OCI-LY7 (cell line): ENCODE data around the gene FRAS1. TPM values are rescaled to one million over a fixed set of nuclear protein-coding genes. Genes with fewer than 3 reads are reported as not detected.

Experiments used
- BruUV-seq: library from RNA; stranded (reverse); fragments of 400-500 nt; replicated peaks from 2 replicates; lab custom pipeline; 2021; lab: Mats Ljungman, UMichigan
- CTCF ChIA-PET: fragments of 300-600 bp; sonication (Branson Sonifier 250); formaldehyde crosslinking; loops from one replicate; lab custom pipeline; 2022; ENCODE audit warnings: antibody characterized with exemption; ENCODE audit not compliant: unreplicated experiment; lab: Charles Lee
- POLR2A ChIA-PET: fragments of 300-600 bp; sonication (Branson Sonifier 250); formaldehyde crosslinking; loops from one replicate; lab custom pipeline; 2022; ENCODE audit warnings: antibody characterized with exemption; lab: Charles Lee
- DNase-seq: peaks from one replicate; pipeline ENCODE4 v3.0.0-alpha.2; 2015; ENCODE audit warnings: low spot score
- H2AFZ ChIP-seq: fragments of 200-600 bp; sonication (generic), shearing (Covaris generic); 2 replicates; pipeline ENCODE4 v1.6.1; 2014; ENCODE audit warnings: mild to moderate bottlenecking, antibody characterized with exemption, low read length, moderate library complexity
- H3K27ac ChIP-seq: fragments of 200-600 bp; sonication (generic); 2 replicates; pipeline ENCODE4 v1.5.1; 2014; ENCODE audit warnings: mixed run types, low read depth, mild to moderate bottlenecking, moderate library complexity, low read length, inconsistent platforms; ENCODE audit not compliant: poor library complexity, severe bottlenecking
- H3K36me3 ChIP-seq: fragments of 200-600 bp; sonication (generic); 2 replicates; pipeline ENCODE4 v1.6.1; 2014; ENCODE audit warnings: mild to moderate bottlenecking, antibody characterized with exemption, low read length, moderate library complexity, mixed read lengths; ENCODE audit not compliant: insufficient read depth
- H3K4me1 ChIP-seq: fragments of 200-600 bp; sonication (generic); 2 replicates; pipeline ENCODE4 v1.5.1; 2014; ENCODE audit warnings: mild to moderate bottlenecking, low read length; ENCODE audit not compliant: insufficient read depth, poor library complexity, severe bottlenecking
- H3K4me2 ChIP-seq: fragments of 200-600 bp; sonication (generic); 2 replicates; pipeline ENCODE4 v1.6.1; 2014; ENCODE audit warnings: mild to moderate bottlenecking, low read length
- H3K4me3 ChIP-seq: fragments of 200-600 bp; sonication (generic); 2 replicates; pipeline ENCODE4 v1.5.1; 2014; ENCODE audit warnings: mild to moderate bottlenecking, low read depth, low read length; ENCODE audit not compliant: poor library complexity, severe bottlenecking
- H3K79me2 ChIP-seq: fragments of 200-600 bp; sonication (generic); 2 replicates; pipeline ENCODE4 v1.6.1; 2016; ENCODE audit warnings: low read depth, mild to moderate bottlenecking, low read length, moderate library complexity, mixed read lengths; ENCODE audit not compliant: insufficient read depth
- H3K9me2 ChIP-seq: fragments of 200-600 bp; sonication (generic); 2 replicates; pipeline ENCODE4 v1.6.1; 2016; ENCODE audit warnings: mild to moderate bottlenecking, low read length, mixed read lengths; ENCODE audit not compliant: insufficient read depth
- H3K9me3 ChIP-seq: fragments of 200-600 bp; sonication (generic); 2 replicates; pipeline ENCODE4 v1.6.1; 2014; ENCODE audit warnings: mild to moderate bottlenecking, mixed run types, low read length, mixed read lengths
- H4K20me1 ChIP-seq: fragments of 200-600 bp; sonication (generic); 2 replicates; pipeline ENCODE4 v1.6.1; 2014; ENCODE audit warnings: mild to moderate bottlenecking, antibody characterized with exemption, low read length, moderate library complexity, mixed read lengths; ENCODE audit not compliant: insufficient read depth
- CTCF ChIP-seq: fragments of 200-600 bp; sonication (generic); conservative IDR thresholded peaks from 2 replicates; pipeline ENCODE4 v1.5.1; 2014; ENCODE audit warnings: mild to moderate bottlenecking, antibody characterized with exemption, low read length, moderate library complexity, mixed read lengths
- EZH2phosphoT487 ChIP-seq: fragments of 200-600 bp; sonication (generic); IDR thresholded peaks from 2 replicates; pipeline ENCODE4 v1.6.1; 2018; ENCODE audit warnings: low read depth, borderline replicate concordance, mild to moderate bottlenecking, mixed run types, antibody characterized with exemption, low read length, moderate library complexity, mixed read lengths
- intact Hi-C: fragments of 100-400 bp; cut with micrococcal nuclease; formaldehyde crosslinking; loops from one replicate; pipeline ENCODE4 v1.10.0; 2022; ENCODE audit not compliant: unreplicated experiment
- total RNA-seq, 2 experiments: library from RNA; depleted of rRNA in 1 of 2; stranded (reverse); fragments of >200 nt in 1 of 2; shearing (Covaris generic) in 1 of 2; gene quantifications; 2 replicates each; pipeline ENCODE4 v1.2.3, GENCODE V29; 2014 to 2022

The FRAS1 gene
- total RNA-seq, 2 experiments from 2014 or later: 0.19 to 0.30 TPM

- Histone ChIP-seq H3K9me3 (no peaks in the 10 kb centered on the region), H3K4me1 (no peaks in the 10 kb centered on the region), H3K79me2 (no peaks in the 10 kb centered on the region), H4K20me1 (no peaks in the 10 kb centered on the region), H3K36me3 (no peaks in the 10 kb centered on the region), H2AFZ (no peak overlapping the region), H3K4me3 (no peak overlapping the region), H3K9me2 (no peaks in the 10 kb centered on the region), H3K27ac (no peak overlapping the region), H3K4me2 (no peak overlapping the region)
- BruUV-seq: no TSS peak
- TF ChIP-seq EZH2phosphoT487: no peak
- no peak for TF ChIP-seq CTCF
- no peak for DNase-seq
- ChIA-PET POLR2A (no interaction called here), CTCF (no interaction called here)
- intact Hi-C loops: no loop called here
Observed at GRCh38 chr4:78509043-78509442, 451.9 kb downstream of the FRAS1 start.

GRCh38 chr4:78510108-78510507 lies 453.0 kb downstream of the FRAS1 start:
- BruUV-seq: no TSS peak
- Histone ChIP-seq H4K20me1 (no peaks in the 10 kb centered on the region), H2AFZ (no peak overlapping the region), H3K36me3 (no peaks in the 10 kb centered on the region), H3K4me1 (no peaks in the 10 kb centered on the region), H3K27ac (no peak overlapping the region), H3K9me3 (no peaks in the 10 kb centered on the region), H3K4me2 (no peak overlapping the region), H3K9me2 (no peaks in the 10 kb centered on the region), H3K79me2 (no peaks in the 10 kb centered on the region), H3K4me3 (no peak overlapping the region)
- TF ChIP-seq EZH2phosphoT487 (no peak), CTCF (no peak)
- CTCF ChIA-PET: no interaction called here
- intact Hi-C loops: no loop called here
- no peak for DNase-seq
- POLR2A ChIA-PET: no interaction called here

- Histone ChIP-seq H3K79me2 (no peaks in the 10 kb centered on the region), H3K27ac (no peak overlapping the region), H3K4me3 (no peak overlapping the region), H3K9me2 (no peaks in the 10 kb centered on the region), H3K36me3 (no peaks in the 10 kb centered on the region), H3K4me2 (no peak overlapping the region), H4K20me1 (no peaks in the 10 kb centered on the region), H2AFZ (no peak overlapping the region), H3K9me3 (no peaks in the 10 kb centered on the region), H3K4me1 (no peaks in the 10 kb centered on the region)
- TF ChIP-seq EZH2phosphoT487 (no peak), CTCF (no peak)
- no peak for DNase-seq
- BruUV-seq: no TSS peak
- CTCF ChIA-PET: no interaction called here
- intact Hi-C loops: no loop called here
- POLR2A ChIA-PET: no interaction called here
Observed at GRCh38 chr4:78510681-78511080, 453.6 kb downstream of the FRAS1 start.
